ENCODE data around the gene UMAD1.

- TF ChIP-seq CTCF (IDR thresholded peaks at IDR 0.05; ENCODE audit: insufficient read depth, low read depth, low read length) (no peak), EZH2 (IDR thresholded peaks at IDR 0.05; ENCODE audit: insufficient read depth, low read length) (no peak)
Observed at GRCh38 chr7:7848892-7849291, 208.3 kb downstream of the UMAD1 start.
